ENCODE results near the gene MAMDC2. TPM values are rescaled to one million over a fixed set of nuclear protein-coding genes. Genes with fewer than 3 reads are reported as not detected.

MAMDC2 gene
- total RNA-seq, 1 donor from 2014 or later, result 13.4 TPM

DNA sequence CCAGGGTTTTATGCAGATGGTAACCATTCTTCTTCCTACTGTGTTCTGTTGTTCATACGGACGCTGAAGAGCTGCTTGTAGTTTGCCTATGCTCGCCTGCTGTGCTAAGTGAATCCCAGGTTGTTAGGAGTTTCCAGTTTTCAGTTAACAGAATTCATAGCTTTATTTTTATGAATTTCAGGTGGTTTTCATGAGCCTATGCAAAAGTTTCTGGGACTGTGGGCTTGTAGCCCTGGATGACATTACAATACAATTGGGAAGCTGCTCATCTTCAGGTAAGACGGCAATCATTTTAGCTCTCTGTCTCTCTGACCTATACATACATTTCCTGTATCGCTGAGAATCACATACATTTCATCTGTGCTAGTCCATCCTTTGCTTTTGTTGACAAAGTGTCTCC lies 124.9 kb downstream of the MAMDC2 start:
- Histone ChIP-seq H3K27me3 (ENCODE audit: control insufficient read depth, insufficient read depth, low read length) (no peaks in the 10 kb centered on the region), H3K36me3 (ENCODE audit: control insufficient read depth, insufficient read depth, low read length) (no peaks in the 10 kb centered on the region), H3K4me3 (ENCODE audit: low read depth, low read length) (no peak overlapping the region)
- no peak for DNase-seq (ENCODE audit: low read depth)
- TF ChIP-seq, protein P1, sequence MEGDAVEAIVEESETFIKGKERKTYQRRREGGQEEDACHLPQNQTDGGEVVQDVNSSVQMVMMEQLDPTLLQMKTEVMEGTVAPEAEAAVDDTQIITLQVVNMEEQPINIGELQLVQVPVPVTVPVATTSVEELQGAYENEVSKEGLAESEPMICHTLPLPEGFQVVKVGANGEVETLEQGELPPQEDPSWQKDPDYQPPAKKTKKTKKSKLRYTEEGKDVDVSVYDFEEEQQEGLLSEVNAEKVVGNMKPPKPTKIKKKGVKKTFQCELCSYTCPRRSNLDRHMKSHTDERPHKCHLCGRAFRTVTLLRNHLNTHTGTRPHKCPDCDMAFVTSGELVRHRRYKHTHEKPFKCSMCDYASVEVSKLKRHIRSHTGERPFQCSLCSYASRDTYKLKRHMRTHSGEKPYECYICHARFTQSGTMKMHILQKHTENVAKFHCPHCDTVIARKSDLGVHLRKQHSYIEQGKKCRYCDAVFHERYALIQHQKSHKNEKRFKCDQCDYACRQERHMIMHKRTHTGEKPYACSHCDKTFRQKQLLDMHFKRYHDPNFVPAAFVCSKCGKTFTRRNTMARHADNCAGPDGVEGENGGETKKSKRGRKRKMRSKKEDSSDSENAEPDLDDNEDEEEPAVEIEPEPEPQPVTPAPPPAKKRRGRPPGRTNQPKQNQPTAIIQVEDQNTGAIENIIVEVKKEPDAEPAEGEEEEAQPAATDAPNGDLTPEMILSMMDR (IDR thresholded peaks at IDR 0.05; ENCODE audit: insufficient read depth, low read length, poor library complexity, severe bottlenecking), result no peak

DNA sequence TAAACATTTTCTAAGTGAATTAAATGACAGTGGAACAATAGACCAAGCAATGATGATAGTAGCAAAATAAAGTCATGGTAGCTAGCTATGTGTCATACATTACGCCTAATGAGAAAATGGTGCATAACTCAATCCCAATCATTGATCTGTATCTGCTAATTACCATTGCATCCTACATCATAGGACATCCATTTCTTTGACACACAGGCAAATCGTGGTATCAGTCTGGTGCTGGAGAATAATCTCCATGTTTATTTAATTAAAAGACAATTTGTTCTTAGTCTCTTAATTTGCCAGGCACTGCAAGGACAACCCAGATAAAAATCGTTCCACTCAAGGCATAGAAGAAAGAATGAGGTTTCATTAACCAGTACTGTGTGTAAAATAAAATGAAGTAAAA lies 125.6 kb downstream of the MAMDC2 start:
- Histone ChIP-seq H3K27me3 (ENCODE audit: control insufficient read depth, insufficient read depth, low read length) (no peaks in the 10 kb centered on the region), H3K36me3 (ENCODE audit: control insufficient read depth, insufficient read depth, low read length) (no peaks in the 10 kb centered on the region), H3K4me3 (ENCODE audit: low read depth, low read length) (no peak overlapping the region)
- TF ChIP-seq, protein P1 (IDR thresholded peaks at IDR 0.05; ENCODE audit: insufficient read depth, low read length, poor library complexity, severe bottlenecking), result no peak
- DNase-seq (ENCODE audit: low read depth), result no peak

DNA sequence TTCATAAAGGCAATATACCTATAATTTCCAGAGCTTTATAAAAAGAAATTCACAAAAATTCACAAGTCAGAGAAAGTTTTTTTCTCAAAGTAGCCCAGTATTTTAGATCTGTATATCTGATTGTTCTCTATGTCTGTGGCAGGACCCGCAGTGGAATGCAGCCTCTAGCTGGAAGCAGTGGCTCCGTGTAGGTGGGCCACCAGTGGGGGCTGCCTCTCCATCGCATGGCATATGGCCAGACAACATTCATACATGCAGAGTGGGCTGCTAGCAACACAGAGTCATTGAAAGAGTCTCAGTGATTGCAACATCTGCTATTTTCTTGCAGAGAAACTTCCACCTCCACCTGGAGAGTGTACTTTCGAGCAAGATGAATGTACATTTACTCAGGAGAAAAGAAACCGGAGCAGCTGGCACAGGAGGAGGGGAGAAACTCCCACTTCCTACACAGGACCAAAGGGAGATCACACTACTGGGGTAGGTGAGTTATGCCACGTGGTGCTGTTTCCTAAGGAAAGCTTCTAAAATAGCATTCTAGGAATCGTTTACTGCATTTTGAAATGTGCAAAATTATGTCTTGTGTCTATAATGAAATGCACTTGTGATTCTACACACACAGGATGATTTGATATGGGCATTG lies 126.6 kb downstream of the MAMDC2 start:
- H3K36me3 ChIP-seq (ENCODE audit: control insufficient read depth, insufficient read depth, low read length), result no peaks in the 10 kb centered on the region
- TF ChIP-seq, protein P1 (IDR thresholded peaks at IDR 0.05; ENCODE audit: insufficient read depth, low read length, poor library complexity, severe bottlenecking), result no peak
- H3K27me3 ChIP-seq (ENCODE audit: control insufficient read depth, insufficient read depth, low read length), result no peaks in the 10 kb centered on the region
- no peak for DNase-seq (ENCODE audit: low read depth)
- H3K4me3 ChIP-seq (ENCODE audit: low read depth, low read length), result no peak overlapping the region

DNA sequence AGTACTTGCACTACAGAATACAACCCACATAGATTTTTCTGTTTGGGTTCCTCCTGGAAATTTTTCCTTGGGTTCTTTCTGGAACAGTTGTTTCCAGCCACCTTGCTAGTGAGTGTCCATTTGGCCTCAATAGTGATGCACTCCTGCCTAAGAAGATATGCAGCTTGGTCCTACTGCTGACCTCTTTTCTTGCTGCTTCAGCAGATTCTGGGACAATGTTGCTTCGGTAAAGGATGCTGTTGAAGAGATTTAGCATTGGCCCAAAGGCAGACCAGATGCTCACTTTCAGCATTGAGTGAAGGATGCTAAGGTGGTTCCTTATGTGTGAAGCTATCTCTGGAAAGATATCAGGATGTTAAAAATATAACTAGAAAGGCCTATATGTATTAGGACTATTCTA lies 128.9 kb downstream of the MAMDC2 start:
- no peaks in the 10 kb centered on the region for H3K27me3 ChIP-seq (ENCODE audit: control insufficient read depth, insufficient read depth, low read length)
- no peak for DNase-seq (ENCODE audit: low read depth)
- TF ChIP-seq, protein P1 (IDR thresholded peaks at IDR 0.05; ENCODE audit: insufficient read depth, low read length, poor library complexity, severe bottlenecking), result no peak

DNA sequence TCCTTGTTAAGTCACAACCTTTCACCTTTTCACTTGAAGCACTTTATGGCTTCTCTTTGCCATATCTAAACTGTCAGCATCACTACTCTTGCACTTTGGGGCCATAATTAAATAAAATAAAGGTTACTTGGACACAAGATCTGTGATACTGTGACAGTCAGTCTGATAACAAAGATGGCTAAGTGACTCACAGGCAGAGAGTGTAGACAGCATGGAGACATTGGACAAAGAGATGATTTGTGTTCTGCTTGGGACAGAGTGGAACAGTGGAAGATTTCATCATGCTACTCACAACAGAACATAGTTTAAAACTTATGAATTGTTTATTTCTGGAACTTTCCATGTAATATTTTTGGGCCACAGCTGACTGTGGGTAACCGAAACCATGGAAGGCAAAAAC lies 133.5 kb downstream of the MAMDC2 start:
- TF ChIP-seq, protein P1 (IDR thresholded peaks at IDR 0.05; ENCODE audit: insufficient read depth, low read length, poor library complexity, severe bottlenecking), result no peak
- Histone ChIP-seq H3K4me3 (ENCODE audit: low read depth, low read length) (no peak overlapping the region), H3K27me3 (ENCODE audit: control insufficient read depth, insufficient read depth, low read length) (no peaks in the 10 kb centered on the region), H3K36me3 (ENCODE audit: control insufficient read depth, insufficient read depth, low read length) (no peaks in the 10 kb centered on the region)
- DNase-seq (ENCODE audit: low read depth), result no peak

More for the DNA sequence above, 128.9 kb downstream of the MAMDC2 start:
- no peak overlapping the region for H3K4me3 ChIP-seq (ENCODE audit: low read depth, low read length)
- H3K36me3 ChIP-seq (ENCODE audit: control insufficient read depth, insufficient read depth, low read length), result no peaks in the 10 kb centered on the region

DNA sequence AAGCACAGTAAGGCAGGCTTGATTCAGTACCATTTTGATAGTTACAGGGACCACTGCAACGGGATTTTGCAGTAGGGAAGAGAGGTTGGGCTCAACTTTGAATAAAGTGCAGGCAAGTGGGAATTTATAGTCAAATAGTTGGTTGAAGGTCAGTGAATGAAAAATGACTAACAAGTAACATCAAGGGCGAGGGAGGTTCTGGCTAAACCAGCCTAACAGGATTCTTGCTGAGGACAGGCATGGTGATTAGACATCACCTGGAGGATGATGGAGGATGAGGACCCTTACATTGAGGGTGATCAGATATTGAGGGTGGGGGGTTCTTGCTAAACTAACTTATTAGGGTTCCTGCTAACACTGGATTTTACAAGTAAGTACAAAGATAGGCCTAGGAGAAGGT lies 149.1 kb downstream of the MAMDC2 start:
- no peak overlapping the region for H3K4me3 ChIP-seq (ENCODE audit: low read depth, low read length)
- TF ChIP-seq, protein P1 (IDR thresholded peaks at IDR 0.05; ENCODE audit: insufficient read depth, low read length, poor library complexity, severe bottlenecking), result no peak
- H3K27me3 ChIP-seq (ENCODE audit: control insufficient read depth, insufficient read depth, low read length), result no peaks in the 10 kb centered on the region
- H3K36me3 ChIP-seq (ENCODE audit: control insufficient read depth, insufficient read depth, low read length), result no peaks in the 10 kb centered on the region
- DNase-seq (ENCODE audit: low read depth), result no peak
